ENCODE results near the gene ZNF831. TPM values are rescaled to one million over a fixed set of nuclear protein-coding genes. Genes with fewer than 3 reads are reported as not detected.

ZNF831 gene
- total RNA-seq (under 1 TPM in 7 of 9 donors, not detected in 2; 0.02 to 0.77 (median 0.07) TPM), polyA plus RNA-seq (under 1 TPM; 0.04 to 0.06 TPM)
- long read RNA-seq, donor 1 = 0 reads
- long read RNA-seq, donor 2 = 0 reads
- long read RNA-seq, donor 3 = 0 reads

DNA sequence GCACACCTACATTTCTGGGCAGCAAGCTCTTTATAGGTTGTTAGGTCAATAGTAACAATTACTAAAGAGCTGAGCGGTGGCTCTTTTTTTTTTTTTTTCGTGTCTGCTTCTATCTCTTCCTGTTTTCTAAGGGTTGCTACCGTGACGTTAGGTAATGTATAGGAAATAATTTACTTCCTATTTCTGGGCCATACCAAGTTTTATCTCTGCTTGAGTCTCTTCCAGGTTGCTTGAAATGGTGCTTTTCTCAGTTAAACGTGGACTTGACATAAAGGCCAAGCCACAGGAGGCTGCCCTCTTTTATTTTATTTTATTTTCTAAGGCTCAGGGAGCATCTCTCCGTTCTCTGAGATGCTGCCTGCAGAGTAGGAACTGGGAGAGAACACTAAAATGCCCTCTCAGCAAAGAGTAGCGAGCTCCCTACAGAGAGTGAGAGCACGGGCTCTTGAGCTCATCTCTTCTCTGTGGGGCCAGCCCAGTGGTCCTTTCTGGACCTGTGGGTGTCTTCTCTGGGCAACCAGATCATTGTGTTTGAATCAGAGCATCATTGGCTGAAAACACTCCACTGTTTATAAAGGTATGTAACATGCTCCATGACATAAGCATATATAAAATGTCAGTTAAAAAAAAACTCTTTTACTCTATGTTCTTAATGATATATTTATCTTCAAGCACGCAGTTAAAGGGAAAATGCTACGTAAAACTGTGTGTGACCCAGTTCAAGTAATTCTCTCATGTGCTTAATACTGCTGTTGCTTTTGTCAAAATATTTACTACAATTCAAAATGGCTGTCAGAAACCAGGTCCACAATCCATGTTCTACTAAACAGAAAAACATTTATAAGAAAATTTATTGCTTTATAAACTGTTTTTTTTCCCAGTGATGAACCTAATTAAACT, at the start of gene ZNF831:
Gene ZNF831 (plus strand): TSS at position 191 of the 900 bp plus-strand sequence. CDS start 27,199 bp downstream, outside the sequence.
- Histone ChIP-seq H3K27ac (peak within 1 kb of the TSS in 2 of 12 donors; percentile 35 to 88), H3K4me1 (no peaks in the 10 kb centered on the region), H3K4me3 (peak within 1 kb of the TSS in 2 of 12 donors; percentile 5 to 49), H3K9me3 (peaks cover 0 to under 1% (median 0%) of the 10 kb centered on the region in 12 donors), H3K36me3 (no peaks in the 10 kb centered on the region), H3K27me3 (peaks cover 0 to 14% (median 0%) of the 10 kb centered on the region in 9 donors)
- WGBS, 4 donors = 75 to 81% (median 78%) methylated on average over 10 of the region's 10 CpGs
- TF ChIP-seq CTCF (IDR thresholded peaks at IDR 0.05) (no peak), POLR2A (IDR thresholded peaks at IDR 0.05) (no peak)
- intact Hi-C loops (cut with DNase I) = no loop called here
- no peak for ATAC-seq
- DNase-seq = no peak

DNA sequence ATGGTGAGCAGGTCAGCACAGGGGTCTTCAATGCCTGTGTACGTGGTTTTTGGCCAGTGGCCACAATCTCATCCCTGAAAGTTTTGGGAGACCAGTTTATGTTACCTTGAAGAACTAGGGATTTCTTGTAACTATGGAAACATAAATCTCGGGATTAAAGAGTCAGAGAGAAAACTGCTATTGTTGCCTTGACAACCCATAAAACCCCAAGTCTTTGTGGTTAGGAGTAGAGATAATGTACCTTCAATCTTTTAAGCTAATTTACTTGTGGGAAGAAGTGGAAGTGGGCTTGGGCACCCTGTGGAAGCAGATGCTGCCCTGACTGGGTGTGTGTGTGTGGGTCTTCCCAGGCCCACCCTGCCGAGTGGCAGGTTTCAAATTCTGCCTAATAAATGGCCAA, 46.1 kb upstream of the ZNF831 start:
- Histone ChIP-seq H3K9me3 (peaks cover 0 to 6% (median 0%) of the 10 kb centered on the region in 12 donors), H3K4me3 (no peak overlapping the region), H3K4me1 (peaks cover 0 to 13% (median 0%) of the 10 kb centered on the region in 12 donors), H3K36me3 (no peaks in the 10 kb centered on the region), H3K27me3 (peaks cover 0 to 6% (median 0%) of the 10 kb centered on the region in 9 donors), H3K27ac (no peak overlapping the region)
- ATAC-seq (no peak), DNase-seq (no peak)
- intact Hi-C loops (cut with DNase I) = no loop called here
- no peak for TF ChIP-seq POLR2A (IDR thresholded peaks at IDR 0.05)
- TF ChIP-seq CTCF (IDR thresholded peaks at IDR 0.05) = no peak
- WGBS, 4 donors = 67 to 82% (median 80%) methylated on average over 3 of the region's 3 CpGs

GRCh38 chr20:59118855-59119254, 44.8 kb upstream of the ZNF831 start:
- no peak for ATAC-seq
- TF ChIP-seq CTCF (IDR thresholded peaks at IDR 0.05) (no peak), POLR2A (IDR thresholded peaks at IDR 0.05) (no peak)
- 77 to 85% (median 83%) methylated on average over 9 of the region's 9 CpGs for WGBS, 4 donors
- intact Hi-C loops (cut with DNase I) = no loop called here
- Histone ChIP-seq H3K4me3 (no peak overlapping the region), H3K4me1 (peaks cover 0 to 13% (median 0%) of the 10 kb centered on the region in 12 donors), H3K27ac (no peak overlapping the region), H3K36me3 (no peaks in the 10 kb centered on the region), H3K9me3 (peaks cover 0 to 5% (median 0%) of the 10 kb centered on the region in 12 donors), H3K27me3 (peaks cover 0 to 6% (median 0%) of the 10 kb centered on the region in 9 donors)
- no peak for DNase-seq

GRCh38 chr20:59120491-59120890, 43.1 kb upstream of the ZNF831 start:
- Histone ChIP-seq H3K27me3 (peaks cover 0 to 6% (median 0%) of the 10 kb centered on the region in 9 donors), H3K9me3 (peaks cover 0 to 5% (median 0%) of the 10 kb centered on the region in 12 donors), H3K4me3 (no peak overlapping the region), H3K36me3 (no peaks in the 10 kb centered on the region), H3K4me1 (peaks cover 0 to 13% (median 0%) of the 10 kb centered on the region in 12 donors), H3K27ac (no peak overlapping the region)
- no peak for ATAC-seq
- TF ChIP-seq CTCF (IDR thresholded peaks at IDR 0.05) = no peak
- TF ChIP-seq POLR2A (IDR thresholded peaks at IDR 0.05) = no peak
- no peak for DNase-seq
- intact Hi-C loops (cut with DNase I) = no loop called here
- WGBS, 4 donors = 52 to 60% (median 57%) methylated on average over 7 of the region's 7 CpGs

Data from heart left ventricle (tissue), 16 donors.